HG02798 (cell line): ENCODE measurements around the gene CRLF1.

ENCODE experiments used
- ATAC-seq: cut with Tn5 transposase; IDR thresholded peaks from one replicate; pipeline ENCODE4 v1.9.1; 2021; ENCODE audit warnings: mild to moderate bottlenecking; ENCODE audit not compliant: unreplicated experiment, poor library complexity

CRLF1 gene, protein sequence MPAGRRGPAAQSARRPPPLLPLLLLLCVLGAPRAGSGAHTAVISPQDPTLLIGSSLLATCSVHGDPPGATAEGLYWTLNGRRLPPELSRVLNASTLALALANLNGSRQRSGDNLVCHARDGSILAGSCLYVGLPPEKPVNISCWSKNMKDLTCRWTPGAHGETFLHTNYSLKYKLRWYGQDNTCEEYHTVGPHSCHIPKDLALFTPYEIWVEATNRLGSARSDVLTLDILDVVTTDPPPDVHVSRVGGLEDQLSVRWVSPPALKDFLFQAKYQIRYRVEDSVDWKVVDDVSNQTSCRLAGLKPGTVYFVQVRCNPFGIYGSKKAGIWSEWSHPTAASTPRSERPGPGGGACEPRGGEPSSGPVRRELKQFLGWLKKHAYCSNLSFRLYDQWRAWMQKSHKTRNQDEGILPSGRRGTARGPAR

DNA sequence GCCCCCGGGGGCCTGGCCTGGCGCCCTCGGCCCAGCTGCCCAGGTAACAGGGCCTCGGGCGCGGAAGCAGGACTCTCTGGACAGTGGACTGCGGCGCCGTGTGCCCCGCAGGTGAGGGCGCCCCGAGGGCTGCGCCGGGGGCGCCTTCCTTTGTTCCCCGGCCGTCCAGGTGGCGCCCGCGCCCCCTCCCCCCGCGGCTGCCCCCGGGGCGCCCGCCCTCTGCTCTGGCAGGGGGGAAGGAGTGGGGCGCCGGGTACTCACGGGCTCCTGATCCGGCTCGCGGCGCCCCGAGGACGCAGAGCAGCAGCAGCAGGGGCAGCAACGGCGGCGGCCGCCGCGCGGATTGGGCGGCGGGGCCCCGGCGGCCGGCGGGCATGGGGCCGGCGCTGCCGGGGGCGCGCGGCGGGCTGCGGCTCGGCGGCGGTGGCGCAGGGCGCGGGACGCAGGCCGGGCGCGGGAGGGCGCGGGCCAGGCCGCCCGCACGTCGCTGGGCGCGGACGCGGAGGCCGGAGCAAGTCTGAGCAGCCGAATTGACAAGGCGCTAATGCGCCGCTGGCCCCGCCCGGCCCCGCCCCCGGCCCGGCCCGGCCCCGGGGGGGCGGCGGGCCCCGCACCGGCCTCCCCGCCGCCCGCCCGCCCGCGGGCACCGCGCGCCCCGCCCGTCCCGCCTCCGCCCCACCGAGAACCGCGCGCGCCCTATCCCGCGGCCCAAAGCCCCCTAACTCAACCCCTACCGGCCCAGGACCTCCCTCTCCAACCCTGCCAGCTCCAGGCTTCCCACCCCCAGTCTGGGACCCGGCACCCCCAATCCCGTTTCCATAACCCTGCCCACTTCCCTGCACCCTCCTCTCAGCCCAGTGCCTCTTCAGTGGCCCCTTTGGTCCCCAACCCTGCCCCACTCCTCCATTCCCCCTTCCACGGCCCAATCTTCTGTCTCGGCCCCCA, at the start of gene CRLF1:
CRLF1 (minus strand) TSS at position 519 of the 945 bp plus-strand sequence; CDS start at position 376, 143 bp downstream.
- no peak for ATAC-seq

DNA sequence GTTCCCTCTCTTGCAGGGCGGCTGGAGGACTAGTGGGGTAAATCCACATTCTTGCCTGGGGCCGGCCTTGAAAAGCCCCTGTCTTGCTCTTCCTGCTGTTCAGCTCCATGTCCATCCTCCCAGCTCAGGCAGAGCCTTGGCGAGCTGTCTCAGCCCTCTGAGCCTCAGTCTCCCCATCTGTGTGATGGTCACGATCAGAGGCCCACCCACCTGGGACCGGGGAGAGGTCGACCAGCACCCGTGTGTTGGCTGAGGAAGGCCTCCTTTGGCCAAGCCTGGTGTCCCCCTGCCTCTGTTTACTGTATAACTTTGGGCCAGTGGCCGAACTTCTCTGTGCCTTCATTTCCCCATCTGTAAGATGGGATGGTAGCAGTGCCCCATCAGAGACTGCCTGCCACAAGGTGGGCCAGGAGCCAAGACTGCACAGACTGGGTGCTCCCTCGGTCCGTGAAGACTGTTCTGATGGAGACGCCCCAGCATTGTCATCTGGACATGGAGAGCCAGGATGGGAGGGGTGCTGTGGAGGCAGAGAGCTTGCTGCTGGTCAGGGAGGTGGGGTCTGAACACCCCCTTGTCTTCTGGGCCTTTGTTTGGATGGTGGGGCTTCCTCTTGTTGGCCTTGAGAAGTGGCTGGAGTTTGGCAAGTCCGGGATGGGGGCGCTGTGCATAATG, 48.7 kb upstream of the CRLF1 start:
- no peak for ATAC-seq

DNA sequence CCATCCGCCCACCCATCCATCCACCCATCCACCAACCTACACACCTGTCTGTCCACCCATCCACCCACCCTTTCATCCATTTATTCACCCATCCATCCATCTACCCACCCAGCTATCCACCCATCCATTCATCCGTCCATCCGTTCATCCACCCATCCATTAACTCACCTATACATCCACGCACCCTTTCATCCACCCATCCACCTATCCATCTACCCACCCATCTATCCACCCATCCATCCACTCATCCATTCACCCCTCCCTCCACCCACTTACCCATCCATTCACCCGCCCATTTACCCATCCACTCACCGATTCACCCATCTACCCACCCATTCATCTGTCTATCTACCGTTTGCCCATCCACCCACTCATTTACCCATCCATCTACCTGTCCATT, 47.9 kb upstream of the CRLF1 start:
- no peak for ATAC-seq

DNA sequence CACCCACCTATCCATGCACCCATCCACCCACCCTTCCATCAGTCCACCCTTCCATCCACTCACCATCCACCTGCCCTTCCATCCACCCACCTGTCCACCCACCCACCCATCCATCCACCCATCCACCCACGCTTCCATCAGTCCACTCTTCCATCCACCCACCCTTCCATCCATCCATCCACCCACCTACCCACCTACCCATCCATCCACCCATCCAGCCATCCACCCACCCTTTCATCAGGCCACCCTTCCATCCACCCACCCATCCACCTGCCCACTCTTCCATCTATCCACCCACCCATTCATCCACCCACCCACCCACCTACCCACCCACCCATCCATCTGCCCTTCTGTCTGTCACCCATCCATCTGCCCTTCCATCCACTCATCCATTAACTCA, 47.3 kb upstream of the CRLF1 start:
- no peak for ATAC-seq

DNA sequence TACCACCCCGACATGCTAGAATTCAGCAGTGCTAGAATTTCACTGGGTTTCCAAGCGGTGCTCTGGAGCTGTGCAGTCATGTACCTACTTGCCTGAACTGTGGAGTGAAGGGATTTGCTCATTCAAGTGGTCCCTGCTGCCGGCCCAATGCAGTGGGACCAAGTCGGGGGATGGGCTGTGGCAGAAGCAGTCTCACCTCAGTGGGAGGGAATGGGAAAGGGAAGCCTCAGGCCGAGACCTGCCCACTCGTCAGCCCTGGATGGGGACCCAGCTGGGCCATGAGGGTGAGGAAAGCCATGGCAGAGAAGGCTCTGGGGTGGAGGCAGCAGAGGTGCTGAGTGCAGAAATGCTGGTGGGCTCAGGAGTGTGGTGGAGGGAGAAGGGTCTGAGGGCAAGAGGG, 45.1 kb upstream of the CRLF1 start:
- ATAC-seq: no peak

DNA sequence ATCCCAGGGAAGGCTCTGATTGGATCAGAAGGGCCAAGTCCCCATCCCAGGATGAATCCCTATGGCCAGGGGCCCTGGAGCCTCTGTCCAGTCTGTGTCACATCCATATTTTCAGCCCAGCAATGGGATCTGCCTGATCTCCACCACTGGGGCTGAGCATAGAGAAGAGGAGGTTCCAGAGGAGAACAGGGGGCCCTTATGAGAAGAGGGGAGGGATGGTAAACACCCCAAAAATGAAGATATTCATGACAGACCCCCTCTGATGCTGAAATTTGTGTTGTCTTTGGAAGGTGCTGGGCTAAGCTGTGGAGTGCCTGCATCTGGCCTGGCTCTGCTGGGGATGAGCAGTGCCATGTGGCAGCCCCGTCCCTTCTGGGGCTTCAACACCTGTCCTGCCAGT, 44.7 kb upstream of the CRLF1 start:
- ATAC-seq: no peak

DNA sequence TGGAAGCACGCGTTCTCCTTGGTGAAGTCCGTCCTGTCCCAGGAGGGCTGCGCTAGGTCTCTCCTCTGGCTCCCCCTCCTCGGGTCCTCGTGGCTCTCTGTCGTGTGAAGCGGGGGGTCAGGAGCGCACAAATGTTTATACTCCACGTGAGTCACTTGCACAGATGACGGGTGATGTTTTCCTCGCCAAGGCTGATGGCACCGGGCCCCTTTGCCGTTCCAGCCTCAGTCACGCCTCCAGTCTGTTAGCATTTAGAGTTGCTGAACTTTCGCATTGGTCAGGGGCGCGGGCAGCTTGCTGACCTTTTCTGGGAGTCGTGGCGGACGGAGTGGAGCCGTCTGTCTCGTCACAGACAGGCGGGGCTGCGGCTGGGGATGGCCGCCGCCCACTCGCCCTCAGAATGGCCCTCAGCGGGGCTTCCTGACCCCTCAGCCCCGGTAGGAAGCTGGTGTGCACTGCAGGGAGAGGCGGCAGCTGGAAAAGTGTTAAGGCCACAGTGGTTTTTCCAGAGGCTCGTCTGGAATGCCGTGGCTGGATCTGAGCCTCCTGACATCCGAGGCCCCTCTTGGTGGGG, 44.0 kb upstream of the CRLF1 start:
- no peak for ATAC-seq

DNA sequence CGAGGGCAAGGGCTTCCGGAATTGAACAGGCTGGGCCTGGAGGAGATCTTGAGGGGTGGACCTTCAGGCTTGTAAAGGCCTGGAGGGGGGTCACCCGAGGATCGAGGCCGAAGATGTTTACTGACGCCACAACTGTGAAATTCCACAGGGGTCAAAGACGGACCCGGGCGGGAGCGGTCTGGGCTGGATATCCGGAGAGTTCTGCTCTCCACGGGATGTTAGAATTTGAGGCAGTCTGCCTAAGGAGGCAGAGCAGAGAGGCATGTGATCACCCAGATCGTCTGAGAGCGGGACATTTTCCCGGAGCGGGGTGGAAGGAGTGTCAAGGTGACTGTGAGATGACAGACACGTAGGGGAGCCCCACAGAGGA, 43.4 kb upstream of the CRLF1 start:
- no peak for ATAC-seq

DNA sequence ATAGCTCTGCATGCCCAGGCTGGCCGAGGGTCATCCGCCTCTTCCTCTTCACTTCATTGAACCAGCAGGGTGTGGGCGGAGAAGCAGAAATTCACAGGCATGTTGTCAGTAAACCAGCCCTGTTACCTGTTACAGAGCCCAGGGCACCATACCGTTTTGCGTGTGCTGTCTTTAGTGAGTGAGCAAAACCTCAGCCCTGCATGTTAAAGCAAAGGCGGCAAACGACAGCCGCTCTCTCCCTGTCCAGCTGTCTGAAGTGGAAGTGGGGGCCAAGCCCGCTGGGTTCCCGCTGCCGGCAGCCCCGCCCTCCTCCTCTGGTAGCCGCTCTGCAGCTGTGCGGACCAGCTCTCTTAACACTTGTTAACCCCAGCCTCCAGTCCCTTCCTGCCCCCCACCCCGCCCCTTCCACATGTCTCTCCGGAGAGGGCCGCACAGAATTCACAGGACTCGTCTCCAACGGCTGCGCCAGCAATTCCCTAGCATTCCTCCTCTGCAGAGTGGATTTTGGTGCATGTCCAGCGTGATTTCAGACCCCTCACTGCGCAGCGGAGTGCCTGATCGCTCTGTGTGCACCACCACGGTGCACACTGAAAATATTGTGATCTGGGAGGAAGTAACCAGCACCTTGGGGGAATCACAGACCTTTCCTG, 42.9 kb upstream of the CRLF1 start:
- ATAC-seq: no peak

DNA sequence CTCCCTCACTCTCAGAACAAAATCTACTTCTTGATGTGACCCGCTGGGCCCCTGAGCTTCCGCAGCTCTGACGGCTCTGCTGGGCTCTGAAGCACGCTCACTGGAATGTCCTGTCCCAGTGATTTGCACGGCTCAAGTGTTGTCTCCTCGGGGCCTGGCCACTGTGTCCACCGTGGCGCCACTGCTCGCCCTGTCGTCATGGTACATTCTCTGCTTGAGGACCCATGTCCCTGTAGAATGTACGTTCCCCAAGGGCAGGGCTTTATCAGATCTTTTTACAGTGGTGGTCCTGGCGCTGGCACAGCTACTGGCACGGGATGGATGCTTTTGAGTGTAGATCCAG, 42.3 kb upstream of the CRLF1 start:
- ATAC-seq: no peak

DNA sequence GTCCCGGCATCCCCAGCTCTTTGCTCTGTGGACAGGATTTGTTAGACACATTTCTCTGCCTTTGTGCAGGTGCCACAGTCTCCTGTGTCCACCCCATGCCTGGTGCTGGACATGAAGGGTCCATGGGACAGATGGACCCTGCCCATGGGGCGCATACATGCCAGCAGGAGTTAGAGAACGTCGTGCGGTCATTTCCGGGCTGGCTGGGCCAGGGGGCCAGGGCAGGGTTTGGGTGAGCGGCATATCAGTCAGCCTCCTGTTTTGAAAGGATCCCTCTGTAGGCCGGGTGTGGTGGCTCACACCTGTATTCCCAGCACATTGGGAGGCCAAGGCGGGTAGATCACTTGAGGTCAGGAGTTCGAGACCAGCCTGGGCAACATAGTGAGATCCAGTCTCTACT, 41.2 kb upstream of the CRLF1 start:
- ATAC-seq: no peak

DNA sequence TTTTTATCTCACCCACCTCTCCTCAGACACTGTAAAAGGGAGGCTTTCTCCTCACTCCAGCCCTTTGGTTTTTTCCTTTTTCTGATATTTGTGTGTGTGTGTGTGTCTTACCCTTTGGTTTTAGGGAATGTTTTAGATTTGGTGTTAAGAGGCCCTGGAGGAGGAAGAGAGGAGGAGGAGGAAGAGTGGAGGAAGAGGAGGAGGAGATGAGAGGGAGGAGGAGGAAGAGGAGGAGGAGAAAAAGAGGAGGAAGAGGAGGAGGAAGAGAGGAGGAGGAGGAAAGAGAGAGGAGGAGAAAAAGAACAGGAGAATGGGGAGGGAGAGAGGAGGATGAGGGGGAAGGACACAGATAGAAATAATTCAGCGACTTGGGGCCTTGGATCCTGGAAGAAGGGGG, 40.8 kb upstream of the CRLF1 start:
- ATAC-seq: no peak

DNA sequence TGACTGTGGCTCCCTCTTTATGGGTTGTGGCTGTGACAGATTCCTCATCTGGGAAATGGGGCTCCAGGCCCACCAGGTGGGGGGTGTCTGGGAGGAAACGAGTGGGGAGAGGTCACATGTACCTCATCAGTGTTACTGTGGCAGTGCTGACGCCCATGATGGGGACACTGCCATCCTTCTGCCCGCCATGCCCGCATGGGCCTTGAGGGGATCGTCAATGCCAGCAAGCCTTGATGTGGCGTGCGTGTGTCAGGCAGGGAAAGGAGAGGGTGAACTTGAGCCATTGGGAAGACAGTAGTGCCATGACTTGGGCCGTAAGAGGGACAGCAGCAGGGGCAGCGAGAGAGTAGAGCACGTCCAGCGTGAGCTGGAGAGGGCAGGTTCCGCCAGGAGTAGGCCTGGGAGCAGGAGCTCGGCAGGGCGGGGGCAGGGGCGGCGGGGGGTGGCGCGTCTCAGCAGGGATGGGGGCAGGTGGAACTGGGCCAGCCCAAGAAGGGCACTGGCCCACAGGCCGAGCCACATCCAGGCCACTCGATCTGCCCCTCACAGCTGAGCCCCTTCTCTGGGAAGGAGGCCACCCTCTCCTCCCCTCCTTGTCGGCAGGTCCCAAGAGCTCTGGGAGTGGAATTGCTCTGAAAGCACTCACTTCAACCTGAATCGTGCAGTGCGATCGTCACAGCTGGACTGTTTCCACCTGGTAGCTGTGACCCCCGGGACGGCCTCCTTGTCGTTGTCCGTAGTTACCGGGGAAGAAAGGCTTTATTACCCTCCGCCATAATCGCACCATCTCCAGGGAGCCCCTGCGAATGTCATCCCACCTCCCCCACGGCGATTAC, 40.2 kb upstream of the CRLF1 start:
- ATAC-seq: no peak

DNA sequence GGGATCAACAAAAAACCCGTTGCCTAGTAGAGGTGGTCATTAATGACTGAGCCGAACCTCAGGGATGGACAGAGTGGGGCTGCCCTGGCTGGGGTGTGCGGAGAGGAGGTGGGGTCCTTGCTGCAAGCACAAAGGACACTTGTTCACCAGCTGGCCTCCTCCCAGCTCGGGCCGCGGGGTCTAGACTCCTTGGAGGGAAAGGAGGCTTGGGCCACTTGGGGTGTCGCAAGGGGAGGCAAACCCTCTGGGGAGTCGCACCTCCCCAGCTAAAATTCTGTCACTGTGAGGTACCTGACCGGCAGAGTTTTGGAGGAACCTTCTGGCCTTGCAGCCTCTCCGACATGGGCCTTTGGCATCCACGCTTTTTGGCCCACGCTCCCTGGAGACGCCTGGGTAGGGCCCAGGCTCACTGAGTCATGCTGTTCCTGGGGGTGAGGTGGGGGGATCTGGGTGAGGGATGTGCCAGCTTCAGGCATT, 38.5 kb upstream of the CRLF1 start:
- ATAC-seq: no peak

DNA sequence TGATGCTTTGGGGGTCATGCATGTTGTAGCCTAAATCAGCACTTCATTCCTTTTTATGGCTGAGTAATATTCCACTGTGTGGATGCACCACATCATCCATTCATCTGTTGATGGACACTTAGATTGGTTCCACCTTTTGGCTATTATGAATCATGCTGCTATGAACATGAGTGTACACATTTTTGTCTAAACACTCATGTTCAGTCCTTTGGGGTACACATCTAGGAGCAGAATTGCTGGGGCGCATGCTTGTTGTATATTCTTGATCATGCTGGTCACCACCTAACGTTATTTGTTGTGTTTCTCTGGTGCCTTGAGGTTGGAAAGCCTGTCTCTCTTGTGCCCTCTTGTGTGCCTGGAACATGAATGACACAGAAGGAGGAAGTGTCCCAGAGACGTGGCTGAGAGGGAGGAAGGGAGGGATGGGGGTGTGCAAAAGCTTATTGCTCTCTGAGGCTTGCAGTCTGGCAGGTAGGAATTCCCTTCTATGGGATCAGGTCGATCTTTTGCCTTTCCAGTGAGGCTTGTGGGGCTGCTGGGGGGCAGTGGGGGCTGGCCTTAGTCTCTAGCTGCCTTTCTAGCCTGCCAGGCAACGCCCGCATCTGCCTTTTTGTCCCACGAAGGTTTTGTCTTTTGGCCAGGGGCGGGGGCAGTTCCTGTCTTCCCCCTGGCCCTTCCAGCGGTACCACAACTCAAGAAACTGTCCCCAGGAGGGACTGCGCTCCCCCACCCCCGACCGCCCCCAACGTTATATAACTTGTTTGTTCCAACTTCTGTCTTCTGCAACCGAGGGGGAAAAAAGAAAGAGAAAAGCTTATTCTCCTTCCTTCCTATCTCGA, 37.8 kb upstream of the CRLF1 start:
- no peak for ATAC-seq

DNA sequence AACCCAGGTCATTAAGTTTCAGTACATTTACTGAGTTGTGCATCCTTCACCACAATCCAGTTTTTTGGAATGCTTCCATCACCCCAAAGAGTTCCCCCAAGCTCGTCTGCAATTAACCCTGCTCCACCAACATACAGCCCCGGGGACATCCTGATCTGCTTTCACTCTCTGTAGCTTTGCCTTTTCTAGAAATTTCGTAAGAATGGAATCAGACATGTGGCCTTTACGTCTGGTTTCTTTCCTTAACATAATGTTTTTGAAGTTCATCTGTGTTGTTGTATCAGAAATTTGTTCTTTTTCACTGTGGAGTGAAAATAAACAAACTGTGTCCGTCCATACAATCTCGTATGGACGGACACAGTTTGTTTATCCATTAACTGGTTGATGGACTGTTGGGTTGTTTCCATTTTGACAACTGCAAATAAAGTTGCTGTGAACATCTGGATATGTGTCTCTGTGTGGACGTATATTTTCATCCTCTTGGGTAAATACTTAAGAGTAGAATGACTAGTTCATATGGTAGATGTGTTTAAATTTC, 33.2 kb upstream of the CRLF1 start:
- no peak for ATAC-seq

DNA sequence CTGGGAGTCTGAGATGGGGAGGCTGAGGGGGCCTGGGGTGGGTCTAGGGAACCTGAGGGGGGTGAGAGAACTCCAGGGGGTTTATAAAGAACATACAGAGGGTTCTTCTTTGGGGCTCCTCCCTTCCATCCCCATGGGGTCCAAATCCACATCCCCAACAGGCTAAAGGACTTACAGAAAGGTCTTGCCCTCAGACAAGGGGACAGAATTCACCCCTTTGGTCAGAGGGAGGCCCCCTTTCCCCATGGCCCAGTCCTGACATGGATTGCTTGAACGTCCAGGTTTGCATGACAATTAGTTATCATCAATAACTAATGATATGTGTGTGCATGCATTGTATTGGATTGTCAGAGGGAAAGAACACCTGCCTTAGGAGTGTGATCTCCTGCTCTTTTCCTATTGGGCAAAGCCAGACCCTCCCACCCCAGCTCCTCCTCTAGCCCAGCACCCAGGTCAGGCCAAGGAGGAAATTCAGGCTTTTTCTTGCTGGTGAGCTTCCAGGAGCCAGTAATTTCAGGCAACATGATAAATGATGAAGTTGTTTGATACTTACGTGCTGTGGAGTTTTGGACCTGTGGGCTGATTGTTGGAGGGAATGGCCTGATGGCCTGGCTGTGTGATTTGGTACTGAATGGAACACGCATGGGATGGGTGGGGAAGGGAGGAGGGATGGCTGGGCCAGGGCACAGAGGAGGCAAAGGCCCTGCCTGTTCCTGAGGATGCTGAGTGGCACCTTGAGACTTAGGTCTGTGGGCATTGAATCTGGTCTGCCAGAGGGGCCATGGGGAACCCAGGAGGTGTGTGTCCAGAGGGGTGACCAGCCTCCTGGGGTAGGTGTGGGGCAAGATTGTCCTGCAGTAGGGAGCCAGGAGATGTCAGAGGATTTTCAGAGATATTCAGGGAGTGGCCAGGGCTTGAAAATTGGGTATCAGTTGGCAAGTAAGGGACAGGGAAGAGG, 31.4 kb upstream of the CRLF1 start:
- no peak for ATAC-seq
